Muscle layer of colon (tissue), 2 donors: ENCODE data around the gene SLC2A1.

Experiments used
- H3K27ac ChIP-seq: one replicate; pipeline ENCODE4 v1.7.0; 2013; ENCODE audit warnings: low read depth, mild to moderate bottlenecking, low read length, moderate library complexity
- H3K27me3 ChIP-seq, 2 donors: one replicate each; pipeline ENCODE4 v1.7.0; 2013; ENCODE audit warnings: low read length in 2 of 2, mild to moderate bottlenecking in 2 of 2; ENCODE audit not compliant: insufficient read depth in 2 of 2, control insufficient read depth in 1 of 2
- H3K36me3 ChIP-seq: one replicate; pipeline ENCODE4 v1.7.0; 2013; ENCODE audit warnings: mild to moderate bottlenecking, low read length; ENCODE audit not compliant: insufficient read depth
- H3K4me1 ChIP-seq: one replicate; pipeline ENCODE4 v1.7.0; 2013; ENCODE audit warnings: mild to moderate bottlenecking, low read length; ENCODE audit not compliant: insufficient read depth
- H3K4me3 ChIP-seq, 2 donors: one replicate each; pipeline ENCODE4 v1.7.0; 2013; ENCODE audit warnings: low read length in 2 of 2, low read depth in 1 of 2, mild to moderate bottlenecking in 1 of 2, moderate library complexity in 1 of 2
- H3K9ac ChIP-seq: one replicate; pipeline ENCODE4 v1.7.0; 2013; ENCODE audit warnings: low read length
- H3K9me3 ChIP-seq: one replicate; pipeline ENCODE4 v1.7.0; 2013; ENCODE audit warnings: mild to moderate bottlenecking, low read length
- donor health status: abdominal sarcoma.
- donor health status: Adenocarcinoma of cecum.

SLC2A1 gene

GRCh38 chr1:42978317-42979035, 19.8 kb upstream of the SLC2A1 start:
- H3K4me3 ChIP-seq: no peak overlapping the region
- no peaks in the 10 kb centered on the region for H3K9me3 ChIP-seq
- H3K27me3 ChIP-seq: no peaks in the 10 kb centered on the region
- H3K36me3 ChIP-seq: no peaks in the 10 kb centered on the region
- H3K9ac ChIP-seq: no peak overlapping the region
- H3K4me1 ChIP-seq: no peaks in the 10 kb centered on the region
- H3K27ac ChIP-seq: no peak overlapping the region

GRCh38 chr1:42977653-42978052, 19.0 kb upstream of the SLC2A1 start:
- Histone ChIP-seq H3K36me3 (no peaks in the 10 kb centered on the region), H3K9ac (no peak overlapping the region), H3K27ac (no peak overlapping the region), H3K27me3 (no peaks in the 10 kb centered on the region), H3K4me1 (no peaks in the 10 kb centered on the region), H3K9me3 (no peaks in the 10 kb centered on the region), H3K4me3 (no peak overlapping the region)

GRCh38 chr1:42975561-42976225, 17.0 kb upstream of the SLC2A1 start:
- Histone ChIP-seq H3K4me3 (no peak overlapping the region), H3K27me3 (no peaks in the 10 kb centered on the region), H3K36me3 (no peaks in the 10 kb centered on the region), H3K4me1 (no peaks in the 10 kb centered on the region), H3K9ac (no peak overlapping the region), H3K9me3 (no peaks in the 10 kb centered on the region), H3K27ac (no peak overlapping the region)

GRCh38 chr1:42974767-42975437, 16.2 kb upstream of the SLC2A1 start:
- H3K27ac ChIP-seq: no peak overlapping the region
- H3K4me1 ChIP-seq: no peaks in the 10 kb centered on the region
- no peak overlapping the region for H3K4me3 ChIP-seq
- H3K9me3 ChIP-seq: no peaks in the 10 kb centered on the region
- no peaks in the 10 kb centered on the region for H3K27me3 ChIP-seq
- H3K9ac ChIP-seq: no peak overlapping the region
- H3K36me3 ChIP-seq: no peaks in the 10 kb centered on the region

GRCh38 chr1:42973799-42974198, 15.1 kb upstream of the SLC2A1 start:
- no peaks in the 10 kb centered on the region for H3K4me1 ChIP-seq
- H3K36me3 ChIP-seq: no peaks in the 10 kb centered on the region
- H3K4me3 ChIP-seq: no peak overlapping the region
- no peaks in the 10 kb centered on the region for H3K9me3 ChIP-seq
- no peak overlapping the region for H3K9ac ChIP-seq
- no peaks in the 10 kb centered on the region for H3K27me3 ChIP-seq
- H3K27ac ChIP-seq: no peak overlapping the region

- Histone ChIP-seq H3K4me1 (no peaks in the 10 kb centered on the region), H3K36me3 (no peaks in the 10 kb centered on the region), H3K27ac (no peak overlapping the region), H3K27me3 (no peaks in the 10 kb centered on the region), H3K9ac (no peak overlapping the region), H3K4me3 (no peak overlapping the region), H3K9me3 (no peaks in the 10 kb centered on the region)
These were observed 14.6 kb upstream of the SLC2A1 start for GRCh38 chr1:42973286-42973685.

- H3K9ac ChIP-seq: no peak overlapping the region
- H3K4me1 ChIP-seq: no peaks in the 10 kb centered on the region
- no peaks in the 10 kb centered on the region for H3K36me3 ChIP-seq
- H3K27ac ChIP-seq: no peak overlapping the region
- no peaks in the 10 kb centered on the region for H3K9me3 ChIP-seq
- H3K4me3 ChIP-seq: no peak overlapping the region
- H3K27me3 ChIP-seq: no peaks in the 10 kb centered on the region
These were observed 13.2 kb upstream of the SLC2A1 start for GRCh38 chr1:42971841-42972291.

GRCh38 chr1:42970143-42970542, 11.5 kb upstream of the SLC2A1 start:
- Histone ChIP-seq H3K27ac (no peak overlapping the region), H3K9me3 (no peaks in the 10 kb centered on the region), H3K27me3 (no peaks in the 10 kb centered on the region), H3K4me1 (no peaks in the 10 kb centered on the region), H3K4me3 (no peak overlapping the region), H3K36me3 (no peaks in the 10 kb centered on the region), H3K9ac (no peak overlapping the region)

GRCh38 chr1:42968654-42969053, 10.0 kb upstream of the SLC2A1 start:
- H3K27ac ChIP-seq: no peak overlapping the region
- H3K4me3 ChIP-seq: no peak overlapping the region
- H3K4me1 ChIP-seq: no peaks in the 10 kb centered on the region
- no peaks in the 10 kb centered on the region for H3K27me3 ChIP-seq
- H3K9me3 ChIP-seq: no peaks in the 10 kb centered on the region
- H3K36me3 ChIP-seq: no peaks in the 10 kb centered on the region
- no peak overlapping the region for H3K9ac ChIP-seq

GRCh38 chr1:42966688-42967612, 8.3 kb upstream of the SLC2A1 start:
- no peak overlapping the region for H3K4me3 ChIP-seq
- H3K27ac ChIP-seq: no peak overlapping the region
- H3K27me3 ChIP-seq: no peaks in the 10 kb centered on the region
- no peaks in the 10 kb centered on the region for H3K9me3 ChIP-seq
- no peak overlapping the region for H3K9ac ChIP-seq
- H3K36me3 ChIP-seq: no peaks in the 10 kb centered on the region
- peaks cover 14% of the 10 kb centered on the region for H3K4me1 ChIP-seq

GRCh38 chr1:42965378-42965777, 6.7 kb upstream of the SLC2A1 start:
- Histone ChIP-seq H3K4me1 (peaks cover 23% of the 10 kb centered on the region), H3K27ac (no peak overlapping the region), H3K36me3 (no peaks in the 10 kb centered on the region), H3K27me3 (no peaks in the 10 kb centered on the region), H3K4me3 (no peak overlapping the region), H3K9me3 (no peaks in the 10 kb centered on the region), H3K9ac (no peak overlapping the region)
